AG20443 (cell line): Measurements from ENCODE around the gene FLRT1.

Experiments
- DNase-seq: peaks from one replicate; pipeline ENCODE4 v3.0.0; 2012; ENCODE audit warnings: low spot score, mixed read lengths

FLRT1 gene, protein sequence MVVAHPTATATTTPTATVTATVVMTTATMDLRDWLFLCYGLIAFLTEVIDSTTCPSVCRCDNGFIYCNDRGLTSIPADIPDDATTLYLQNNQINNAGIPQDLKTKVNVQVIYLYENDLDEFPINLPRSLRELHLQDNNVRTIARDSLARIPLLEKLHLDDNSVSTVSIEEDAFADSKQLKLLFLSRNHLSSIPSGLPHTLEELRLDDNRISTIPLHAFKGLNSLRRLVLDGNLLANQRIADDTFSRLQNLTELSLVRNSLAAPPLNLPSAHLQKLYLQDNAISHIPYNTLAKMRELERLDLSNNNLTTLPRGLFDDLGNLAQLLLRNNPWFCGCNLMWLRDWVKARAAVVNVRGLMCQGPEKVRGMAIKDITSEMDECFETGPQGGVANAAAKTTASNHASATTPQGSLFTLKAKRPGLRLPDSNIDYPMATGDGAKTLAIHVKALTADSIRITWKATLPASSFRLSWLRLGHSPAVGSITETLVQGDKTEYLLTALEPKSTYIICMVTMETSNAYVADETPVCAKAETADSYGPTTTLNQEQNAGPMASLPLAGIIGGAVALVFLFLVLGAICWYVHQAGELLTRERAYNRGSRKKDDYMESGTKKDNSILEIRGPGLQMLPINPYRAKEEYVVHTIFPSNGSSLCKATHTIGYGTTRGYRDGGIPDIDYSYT

DNA sequence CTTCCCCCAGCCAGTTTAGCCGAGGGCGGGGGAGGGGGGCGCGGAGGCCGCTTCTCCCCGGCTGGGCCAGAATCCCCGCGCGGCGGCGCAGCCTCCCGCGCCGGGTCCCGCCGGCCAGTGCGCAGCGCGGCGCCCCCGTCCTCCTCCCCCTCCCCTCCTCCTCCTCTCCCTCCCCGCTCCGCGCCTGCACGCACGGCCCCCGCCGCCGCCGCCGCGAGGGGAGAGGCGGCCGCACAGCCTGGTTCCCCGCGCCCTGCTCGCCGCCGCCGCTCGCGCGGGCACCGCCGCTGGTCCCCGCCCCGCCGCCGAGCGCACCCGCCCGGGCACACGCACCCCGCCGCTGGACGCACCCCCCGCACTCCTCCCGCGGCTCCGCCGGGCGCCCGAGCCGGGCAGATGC, at the start of gene FLRT1:
Gene FLRT1 (plus strand): TSS at position 356 of the 400 bp plus-strand sequence. CDS start 80,337 bp downstream, outside the sequence.
- peak; percentile 46 for DNase-seq

DNA sequence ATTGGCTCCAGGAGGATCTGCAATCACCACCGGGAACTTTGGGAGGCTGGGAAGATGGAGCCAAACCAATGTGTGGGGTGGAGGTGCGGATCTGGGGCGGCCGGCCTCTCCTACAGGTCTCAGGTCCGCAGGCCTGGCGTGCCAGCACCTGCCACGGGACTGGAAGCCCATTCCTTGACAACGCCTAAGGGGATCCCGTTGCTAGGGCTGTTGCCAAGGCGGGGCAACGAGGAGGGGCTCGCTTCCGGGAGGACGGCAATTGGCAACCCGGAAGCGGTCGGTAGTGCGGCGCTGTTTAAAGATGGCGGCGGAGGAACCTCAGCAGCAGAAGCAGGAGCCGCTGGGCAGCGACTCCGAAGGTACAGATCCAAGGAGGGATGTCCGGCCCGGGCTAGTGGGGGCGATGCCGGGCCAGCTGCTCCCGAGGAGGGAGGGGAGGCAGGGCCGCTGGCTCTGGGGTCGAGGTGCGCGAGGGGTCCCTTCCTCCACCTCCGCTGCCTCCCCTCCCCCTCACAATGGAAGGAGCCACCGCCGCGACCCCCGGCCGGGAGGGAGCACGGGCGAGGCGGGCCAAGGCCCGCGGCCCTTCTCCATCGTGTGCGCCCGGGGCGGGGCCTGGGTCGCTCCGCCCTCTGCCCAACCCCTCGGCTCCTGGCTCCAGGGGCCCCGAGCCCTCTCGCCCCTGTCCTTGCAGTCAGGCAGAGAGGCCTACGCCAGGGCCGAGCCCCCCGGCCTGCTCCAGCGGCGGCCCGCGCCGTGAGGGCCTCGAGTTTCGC, 49.4 kb upstream of the FLRT1 start, which contains the start of gene OTUB1:
Gene OTUB1 (plus strand): TSS at position 283 of the 776 bp plus-strand sequence. CDS start 19 bp downstream, at position 302.
- peak; percentile 96 for DNase-seq

DNA sequence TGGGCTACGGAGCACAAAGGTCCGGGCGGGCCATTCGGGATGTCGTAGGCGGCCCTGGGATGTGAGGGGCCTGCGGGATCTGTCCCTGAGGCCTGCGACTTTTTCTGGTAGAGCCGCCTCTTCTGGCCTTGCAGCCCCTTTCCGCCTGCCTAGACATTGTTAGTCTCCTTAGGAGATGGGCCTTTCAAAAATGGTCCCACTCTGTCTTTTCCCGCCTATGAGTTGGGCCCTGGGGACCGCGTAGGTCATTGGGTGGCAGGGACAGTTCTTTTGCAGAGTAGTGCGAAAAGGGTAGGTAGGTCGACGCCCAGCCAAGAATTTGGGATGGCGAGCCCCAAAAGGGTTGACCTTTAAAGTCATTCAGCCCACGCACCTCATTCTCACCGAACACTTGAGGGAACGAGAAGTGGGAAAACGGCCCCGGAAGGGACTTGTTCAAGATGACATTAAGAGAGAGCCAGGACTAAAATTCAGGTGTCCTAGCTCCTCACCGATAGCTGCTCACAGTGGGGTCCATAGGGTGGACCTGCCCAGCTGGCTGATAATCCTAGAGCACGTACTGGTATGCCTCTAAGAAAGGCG, 48.7 kb upstream of the FLRT1 start:
- DNase-seq, result no peak

DNA sequence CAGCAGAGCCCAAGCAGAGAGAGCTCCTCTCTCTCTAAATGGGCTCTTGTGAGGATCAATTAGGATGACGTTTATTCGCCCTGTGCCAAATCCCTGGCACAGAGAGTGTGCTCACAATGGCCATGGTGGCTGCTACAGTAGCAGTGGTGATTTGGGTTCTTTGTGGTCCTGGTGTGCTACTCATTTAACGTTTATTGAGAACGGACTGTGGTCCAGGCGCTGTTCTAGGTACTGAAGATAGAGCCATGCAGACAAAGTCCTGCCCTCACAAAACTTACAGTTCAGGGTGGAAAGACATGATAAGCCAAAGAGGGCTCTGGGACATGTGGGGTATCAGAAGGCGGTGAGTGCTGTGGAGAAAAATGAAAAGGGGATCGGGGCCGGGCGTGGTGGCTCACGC, 44.2 kb upstream of the FLRT1 start:
- DNase-seq, result no peak

DNA sequence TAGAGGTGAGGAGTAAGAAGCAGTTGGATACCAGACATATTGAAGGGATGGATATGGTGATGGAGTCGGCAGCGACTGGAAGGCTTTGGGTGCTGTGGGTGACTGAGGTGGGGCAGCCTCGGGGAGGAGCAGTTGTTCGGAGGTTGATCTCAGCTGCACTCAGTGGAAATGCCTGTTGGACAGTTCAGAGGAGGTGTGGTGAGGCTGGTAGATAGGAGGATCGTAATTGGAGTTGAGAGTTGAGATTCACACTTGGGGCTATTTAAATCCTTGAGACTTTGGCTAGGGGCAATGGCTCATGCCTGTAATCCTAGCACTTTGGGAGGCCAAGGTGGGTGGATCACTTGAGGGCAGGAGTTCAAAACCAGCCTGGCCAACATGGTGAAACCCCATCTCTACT, 42.6 kb upstream of the FLRT1 start:
- DNase-seq, result no peak

DNA sequence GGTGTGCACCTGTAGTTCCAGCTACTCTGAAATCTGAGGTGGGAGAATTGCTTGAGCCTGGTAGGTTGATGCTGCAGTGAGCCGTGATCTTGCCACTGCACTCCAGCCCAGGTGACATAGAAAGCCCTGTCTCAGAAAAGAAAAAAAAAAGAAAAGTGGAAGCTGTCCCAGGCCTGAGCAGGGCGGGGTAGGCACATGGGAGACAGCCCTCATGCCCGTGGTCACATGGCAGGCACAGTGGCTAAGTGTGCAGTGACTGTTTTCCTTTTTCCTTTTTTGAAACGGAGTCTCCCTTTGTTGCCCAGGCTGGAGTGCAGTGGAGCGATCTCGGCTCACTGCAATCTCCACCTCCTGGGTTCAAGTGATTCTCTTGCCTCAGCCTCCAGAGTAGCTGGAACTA, 41.7 kb upstream of the FLRT1 start:
- no peak for DNase-seq

DNA sequence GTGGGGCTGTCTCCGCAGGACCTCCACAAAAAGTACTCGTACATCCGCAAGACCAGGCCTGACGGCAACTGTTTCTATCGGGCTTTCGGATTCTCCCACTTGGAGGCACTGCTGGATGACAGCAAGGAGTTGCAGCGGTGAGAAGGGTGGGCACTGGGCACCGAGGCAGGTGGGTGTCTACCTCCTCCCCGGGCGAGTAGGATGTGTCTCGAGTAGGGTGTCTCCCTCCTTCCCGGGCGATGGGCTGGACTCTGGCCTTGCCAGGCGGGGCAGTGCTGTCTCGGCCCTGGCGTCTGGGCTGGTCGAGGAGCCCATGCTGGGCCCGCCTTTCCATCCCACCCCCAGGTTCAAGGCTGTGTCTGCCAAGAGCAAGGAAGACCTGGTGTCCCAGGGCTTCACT, 39.2 kb upstream of the FLRT1 start:
- DNase-seq, result no peak

DNA sequence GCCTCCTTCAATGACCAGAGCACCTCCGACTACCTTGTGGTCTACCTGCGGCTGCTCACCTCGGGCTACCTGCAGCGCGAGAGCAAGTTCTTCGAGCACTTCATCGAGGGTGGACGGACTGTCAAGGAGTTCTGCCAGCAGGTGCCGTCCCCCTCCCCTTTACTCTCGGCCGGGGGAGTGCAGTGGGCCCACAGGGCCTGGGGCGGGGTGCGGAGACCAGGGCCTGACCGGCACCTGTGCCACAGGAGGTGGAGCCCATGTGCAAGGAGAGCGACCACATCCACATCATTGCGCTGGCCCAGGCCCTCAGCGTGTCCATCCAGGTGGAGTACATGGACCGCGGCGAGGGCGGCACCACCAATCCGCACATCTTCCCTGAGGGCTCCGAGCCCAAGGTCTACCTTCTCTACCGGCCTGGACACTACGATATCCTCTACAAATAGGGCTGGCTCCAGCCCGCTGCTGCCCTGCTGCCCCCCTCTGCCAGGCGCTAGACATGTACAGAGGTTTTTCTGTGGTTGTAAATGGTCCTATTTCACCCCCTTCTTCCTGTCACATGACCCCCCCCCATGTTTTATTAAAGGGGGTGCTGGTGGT, 38.5 kb upstream of the FLRT1 start:
- DNase-seq, result no peak

DNA sequence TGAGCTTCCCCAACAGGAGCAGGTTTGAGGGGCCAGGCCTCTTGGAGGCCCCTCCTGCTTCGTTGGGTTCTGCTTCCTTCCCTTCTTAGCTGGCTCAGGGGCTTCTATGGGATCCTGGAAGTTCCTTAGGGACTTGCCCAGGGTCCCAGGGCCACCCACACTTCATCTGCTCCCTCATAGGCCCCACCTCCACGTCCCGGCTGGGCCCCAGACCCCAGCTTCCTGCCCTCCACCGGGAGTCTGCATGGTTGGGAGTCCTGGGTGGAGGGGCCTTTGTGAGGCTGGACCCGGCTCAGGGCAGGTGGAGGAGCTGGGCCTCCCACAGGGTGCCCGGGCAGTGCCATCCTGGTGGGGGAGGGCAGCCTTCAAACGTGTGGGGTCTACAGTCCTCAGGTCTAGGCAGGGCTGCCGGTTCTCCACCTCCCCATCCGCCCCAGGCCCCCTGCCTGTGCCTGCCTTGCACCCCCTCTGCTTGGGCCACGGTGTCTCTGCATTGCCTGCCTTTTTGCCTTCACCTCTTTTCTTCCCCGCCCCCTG, 37.9 kb upstream of the FLRT1 start:
- no peak for DNase-seq

DNA sequence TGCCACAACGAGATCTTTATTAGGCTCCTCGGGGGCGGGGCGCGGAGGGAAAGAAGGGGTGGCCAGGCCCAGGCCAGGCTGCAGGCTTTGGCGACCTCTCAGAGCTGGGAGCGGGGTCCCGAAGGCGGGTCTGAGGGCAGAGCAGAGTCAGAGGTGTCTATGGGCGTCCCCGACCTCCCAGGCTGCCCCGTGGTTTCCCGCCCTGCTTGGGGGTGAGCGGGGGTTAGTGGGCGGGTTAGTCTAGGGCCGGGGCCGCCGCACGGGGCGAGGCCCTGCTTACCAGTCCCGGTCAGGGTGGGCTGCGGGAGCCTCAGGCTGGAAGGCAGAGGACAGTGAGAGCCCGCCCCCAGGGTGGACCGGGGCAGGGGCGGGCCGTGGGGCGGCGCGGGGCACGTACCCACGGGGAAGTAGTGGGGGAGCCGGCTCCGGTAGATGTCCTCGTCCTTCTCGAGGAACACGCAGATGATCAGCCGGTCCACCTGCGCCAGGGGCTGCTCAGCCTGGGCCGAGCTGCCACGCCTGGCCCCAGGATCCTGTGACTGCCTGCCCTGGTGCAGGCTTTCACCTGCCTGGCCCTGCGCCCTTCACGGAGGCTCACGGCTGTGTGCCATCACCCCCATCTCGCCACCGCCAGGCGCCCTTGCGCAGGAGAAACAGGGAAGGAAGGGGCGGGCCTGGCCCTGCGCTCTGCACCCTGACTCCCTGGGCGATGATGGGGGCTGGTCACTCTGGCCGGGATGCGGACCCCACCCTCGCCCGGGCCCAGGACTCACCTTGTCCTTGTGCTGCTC, 37.0 kb upstream of the FLRT1 start:
- DNase-seq, result no peak

DNA sequence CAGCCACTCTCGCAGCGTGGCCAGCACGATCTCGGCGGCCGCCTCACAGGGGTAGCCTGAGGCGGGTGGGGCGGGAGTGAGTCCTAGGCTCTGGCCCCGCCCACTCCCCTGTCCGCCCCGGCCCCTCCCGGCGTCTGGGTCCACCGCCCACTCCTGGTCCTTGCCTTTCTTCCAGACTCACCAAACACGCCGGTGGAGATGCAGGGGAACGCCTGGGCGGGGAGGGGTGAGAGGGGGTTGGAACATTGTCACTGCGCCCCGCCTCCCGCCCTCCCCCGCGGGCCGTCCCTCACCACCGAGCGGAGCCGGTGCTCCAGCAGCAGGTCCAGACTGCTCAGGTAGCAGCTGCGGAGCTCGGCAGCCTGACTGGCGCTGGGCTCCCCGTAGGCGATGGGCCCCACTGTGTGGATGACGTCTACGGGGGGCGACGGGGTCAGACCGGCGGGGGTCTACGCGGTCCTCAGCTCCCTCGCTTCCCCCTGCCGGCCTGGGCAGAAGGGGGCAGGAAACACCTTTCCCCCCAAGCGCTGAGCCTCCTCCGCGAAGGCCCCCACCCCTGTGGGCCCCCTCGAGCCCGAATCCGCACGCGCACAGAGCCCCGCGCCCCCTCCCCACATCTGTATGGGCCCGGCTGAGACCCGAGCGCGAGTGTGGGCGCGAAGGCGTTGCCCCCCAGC, 36.2 kb upstream of the FLRT1 start:
- DNase-seq, result peak; percentile 73

DNA sequence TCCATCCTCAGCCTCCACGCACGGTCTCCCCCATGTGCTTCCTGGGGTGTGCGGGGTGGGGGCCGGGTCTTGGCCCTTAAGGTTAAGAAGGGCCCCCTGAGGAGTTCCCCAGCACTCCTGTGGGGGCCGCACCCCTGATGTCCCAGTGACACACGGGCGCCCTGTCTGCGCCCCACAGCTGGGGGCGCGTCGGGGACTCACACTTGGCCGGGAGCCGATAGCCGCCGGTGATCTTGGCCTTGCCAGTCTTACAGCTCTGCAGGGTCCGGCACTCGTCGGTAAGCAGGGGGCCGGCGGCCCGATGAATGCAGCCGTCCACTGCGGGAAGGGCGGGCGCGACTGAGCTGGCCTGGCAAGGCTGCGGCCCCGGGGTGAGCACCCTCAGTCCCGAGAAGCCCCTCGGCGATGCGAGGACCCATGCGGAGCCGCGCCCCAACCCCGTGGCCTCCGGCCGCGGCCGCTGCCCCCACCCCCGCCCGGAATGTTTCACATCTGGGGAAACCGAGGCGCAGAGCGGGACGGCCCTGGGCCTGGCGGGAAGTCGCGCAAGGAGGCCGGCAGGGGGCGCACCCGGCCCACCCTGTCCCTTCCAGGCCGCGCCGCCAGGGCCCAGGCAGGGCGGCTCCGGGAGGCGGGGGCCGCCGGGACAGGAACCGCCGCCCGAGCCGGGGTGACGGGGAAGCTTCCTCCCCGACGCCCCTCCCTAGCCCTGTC, 35.5 kb upstream of the FLRT1 start:
- DNase-seq, result peak; percentile 96

DNA sequence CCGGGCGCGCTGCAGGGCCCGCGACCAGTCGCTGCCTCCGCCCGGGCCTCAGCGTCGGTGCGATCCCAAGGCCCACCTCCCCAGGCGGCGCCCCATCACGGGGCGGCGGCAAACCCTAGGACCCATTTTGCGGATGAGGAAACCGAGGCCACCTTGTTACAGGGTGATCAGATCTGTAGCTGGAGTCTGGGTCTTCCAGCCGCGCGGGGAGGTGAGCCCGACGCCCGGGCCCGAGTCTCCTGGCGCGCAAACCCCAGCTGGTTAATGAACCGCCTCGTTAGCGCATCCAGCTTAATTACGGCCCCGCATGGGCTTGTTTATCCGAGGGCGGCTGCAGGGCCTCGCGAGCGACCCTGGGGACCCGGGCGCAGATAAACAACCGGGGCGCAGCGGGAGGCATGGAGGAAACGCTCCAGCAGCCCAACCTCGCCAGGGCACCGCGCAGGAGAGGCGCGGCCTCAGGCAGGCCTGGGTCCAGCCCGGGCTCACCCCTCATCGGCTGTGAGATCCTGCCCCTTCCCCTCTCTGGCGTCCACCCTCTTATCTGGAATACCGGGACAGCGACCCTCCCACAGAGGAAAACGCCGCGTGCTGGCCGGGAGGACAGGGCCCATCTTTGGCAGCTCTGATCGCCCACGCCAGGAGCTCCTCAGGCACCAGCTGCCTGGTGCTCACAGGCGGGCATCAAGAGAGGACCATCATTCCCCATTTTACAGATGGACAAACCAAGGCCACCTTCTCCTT, 34.8 kb upstream of the FLRT1 start:
- DNase-seq, result no peak

DNA sequence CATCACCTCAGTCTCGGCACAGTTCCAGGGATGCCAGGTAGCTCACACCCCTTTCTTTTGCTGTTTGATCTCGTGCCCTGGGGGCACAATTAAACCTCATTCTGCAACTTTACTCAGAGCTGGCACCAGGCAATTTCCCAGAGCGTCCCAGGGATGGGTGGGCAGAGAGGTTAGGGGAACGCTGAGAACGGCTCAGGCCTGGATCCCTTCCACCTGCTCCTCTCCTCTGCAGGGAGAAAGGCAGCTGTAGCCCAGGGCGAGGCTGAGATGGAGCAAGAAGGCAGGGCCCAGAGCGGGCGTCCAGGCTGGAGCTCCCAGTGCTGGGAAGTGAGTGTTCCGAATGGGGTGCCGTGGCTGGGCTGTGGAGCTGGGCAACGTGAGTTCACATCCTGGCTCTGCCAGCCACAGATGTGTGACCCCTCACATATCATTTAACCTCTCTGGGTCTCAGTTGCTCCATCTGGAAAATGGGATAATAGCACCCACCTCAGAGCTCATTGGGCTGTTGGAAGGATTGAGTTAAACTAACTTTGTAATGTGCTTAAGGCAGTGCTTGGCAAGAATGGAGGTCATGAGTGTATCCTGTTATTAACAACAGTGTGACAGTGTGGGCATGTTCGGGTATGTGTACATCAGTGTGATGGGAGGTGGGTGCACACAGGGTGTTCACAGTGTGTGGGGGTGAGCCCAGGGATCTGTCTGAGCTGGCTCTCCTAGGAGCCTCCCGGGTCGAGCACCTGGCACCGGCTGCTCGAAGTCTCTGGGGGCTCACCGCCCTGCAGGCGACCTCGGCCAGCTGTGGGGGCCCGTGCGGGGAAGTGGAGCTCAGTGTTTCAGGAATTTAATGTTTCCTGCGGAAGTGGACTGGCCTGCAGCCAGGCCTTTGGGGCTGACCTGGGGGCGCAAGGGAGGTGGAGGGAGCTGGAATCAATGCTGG, 34.0 kb upstream of the FLRT1 start:
- no peak for DNase-seq

DNA sequence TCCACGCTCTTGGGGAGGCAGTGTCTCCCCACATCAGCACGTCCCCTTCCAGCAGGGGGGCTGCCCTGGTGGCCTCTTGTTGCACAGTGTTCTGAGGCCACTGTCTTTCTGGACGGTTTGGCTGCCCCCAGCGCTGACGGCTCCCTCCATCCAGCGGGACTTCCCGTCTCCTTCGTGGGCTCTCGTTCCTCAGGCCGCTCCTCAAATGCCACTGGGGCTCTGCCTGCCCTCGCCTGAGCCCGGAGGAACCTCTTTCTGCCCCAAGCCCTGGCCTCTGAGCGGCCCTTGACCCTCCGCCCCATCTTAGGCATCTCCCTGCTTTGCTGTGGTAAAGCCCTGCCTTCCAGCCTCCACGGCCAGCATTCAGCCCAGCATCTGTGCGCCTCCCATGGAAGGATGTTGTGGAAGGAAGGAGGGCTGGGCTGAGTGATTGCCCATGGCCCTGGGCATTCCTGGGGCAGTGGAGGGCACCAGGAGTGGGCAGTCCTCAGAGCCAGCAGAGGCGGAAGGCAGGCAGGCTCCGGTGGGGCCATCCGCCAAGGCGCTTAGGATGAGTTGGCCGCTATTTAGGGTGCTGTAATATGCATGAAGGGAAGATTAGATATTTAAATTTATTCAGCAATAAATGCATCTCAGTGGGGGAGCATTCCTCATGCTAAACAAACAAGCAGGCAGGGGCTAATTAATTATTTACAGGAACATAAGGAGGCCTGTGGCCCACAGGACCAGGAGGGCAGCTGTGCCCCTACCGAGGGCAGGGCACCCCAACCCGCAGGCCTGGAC, 31.7 kb upstream of the FLRT1 start:
- DNase-seq, result no peak

DNA sequence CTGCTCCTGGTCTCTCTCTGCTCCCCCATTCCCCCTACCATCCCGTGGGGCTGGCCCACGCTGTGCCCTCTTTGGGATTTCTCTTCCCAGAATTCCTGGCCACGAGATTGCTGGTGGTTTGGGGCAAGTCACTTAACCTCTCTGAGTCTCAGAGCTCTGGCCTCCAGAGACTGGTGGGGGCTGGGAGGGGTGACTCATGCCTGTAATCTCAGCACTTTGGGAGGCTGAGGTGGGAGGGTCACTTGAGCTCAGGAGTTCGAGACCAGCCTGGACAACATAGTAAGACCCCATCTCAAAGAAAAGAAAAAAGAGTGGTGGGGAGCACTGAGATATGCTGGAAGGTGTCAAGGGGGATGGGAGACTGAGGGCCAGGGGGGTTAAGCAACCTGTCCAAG, 31.1 kb upstream of the FLRT1 start:
- DNase-seq, result no peak

DNA sequence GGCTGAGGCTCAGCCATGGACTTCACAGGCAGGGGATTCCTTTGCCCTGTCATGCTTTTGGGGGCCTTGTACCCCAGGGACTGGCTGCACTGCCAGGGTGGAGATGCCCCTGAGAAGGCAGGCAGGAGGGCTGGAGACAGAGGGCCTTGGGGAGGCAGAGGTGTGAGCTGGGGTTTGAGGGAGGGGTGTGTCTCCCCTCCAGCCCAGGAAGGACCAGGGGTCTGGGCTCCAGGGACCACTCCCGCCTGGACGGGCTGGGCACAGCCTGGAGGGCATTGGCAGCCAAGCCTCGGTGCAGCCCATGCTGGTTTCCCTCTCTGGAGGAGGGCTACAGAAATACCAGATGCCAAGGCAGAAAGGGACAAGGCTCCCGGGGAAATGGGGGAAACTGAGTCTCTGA, 30.0 kb upstream of the FLRT1 start:
- DNase-seq, result no peak
